Prostate gland (tissue), 2 donors: ENCODE results near the gene DYNC1I2.
"Not testable (repeated sequence)": the region's sequence is repeated elsewhere in the genome, so short reads cannot be mapped to it uniquely, and the experiment has no call there.

ENCODE experiments used
- POLR2A ChIP-seq: fragments of 450-650 bp; IDR thresholded peaks from one replicate; pipeline ENCODE4 v1.6.1; 2016; ENCODE audit warnings: antibody characterized with exemption, mild to moderate bottlenecking
- TF ChIP-seq, protein P1 (sequence below), 4 experiments: fragments of 200-600 bp in 2 of 4; fragments of 450-650 bp in 2 of 4; sonication (generic) in 2 of 4; IDR thresholded peaks; 1 replicate in 3 of 4; 2 replicates in 1 of 4; pipeline ENCODE4 v1.5.1; 2016 to 2019; ENCODE audit warnings: antibody characterized with exemption in 4 of 4, mild to moderate bottlenecking in 2 of 4, moderate library complexity in 2 of 4

DNA sequence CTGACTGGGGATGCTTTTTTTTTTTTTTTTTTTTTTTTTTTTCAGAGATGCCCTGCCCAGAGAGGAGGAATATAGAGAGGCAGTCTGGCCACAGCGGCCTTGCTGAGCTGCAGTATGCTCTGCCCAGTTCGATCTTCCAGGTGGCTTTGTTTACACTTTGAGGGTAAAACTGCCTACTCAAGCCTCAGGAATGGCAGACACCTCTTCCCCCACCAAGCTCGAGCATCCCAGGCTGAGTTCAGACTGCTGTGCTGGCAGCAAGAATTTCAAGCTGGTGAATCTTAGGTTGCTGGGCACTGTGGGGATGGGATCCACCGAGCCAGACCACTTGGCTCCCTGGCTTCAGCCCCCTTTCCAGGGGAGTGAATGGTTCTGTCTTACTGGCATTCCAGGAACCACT, 73.9 kb downstream of the DYNC1I2 start:
- TF ChIP-seq, protein P1, sequence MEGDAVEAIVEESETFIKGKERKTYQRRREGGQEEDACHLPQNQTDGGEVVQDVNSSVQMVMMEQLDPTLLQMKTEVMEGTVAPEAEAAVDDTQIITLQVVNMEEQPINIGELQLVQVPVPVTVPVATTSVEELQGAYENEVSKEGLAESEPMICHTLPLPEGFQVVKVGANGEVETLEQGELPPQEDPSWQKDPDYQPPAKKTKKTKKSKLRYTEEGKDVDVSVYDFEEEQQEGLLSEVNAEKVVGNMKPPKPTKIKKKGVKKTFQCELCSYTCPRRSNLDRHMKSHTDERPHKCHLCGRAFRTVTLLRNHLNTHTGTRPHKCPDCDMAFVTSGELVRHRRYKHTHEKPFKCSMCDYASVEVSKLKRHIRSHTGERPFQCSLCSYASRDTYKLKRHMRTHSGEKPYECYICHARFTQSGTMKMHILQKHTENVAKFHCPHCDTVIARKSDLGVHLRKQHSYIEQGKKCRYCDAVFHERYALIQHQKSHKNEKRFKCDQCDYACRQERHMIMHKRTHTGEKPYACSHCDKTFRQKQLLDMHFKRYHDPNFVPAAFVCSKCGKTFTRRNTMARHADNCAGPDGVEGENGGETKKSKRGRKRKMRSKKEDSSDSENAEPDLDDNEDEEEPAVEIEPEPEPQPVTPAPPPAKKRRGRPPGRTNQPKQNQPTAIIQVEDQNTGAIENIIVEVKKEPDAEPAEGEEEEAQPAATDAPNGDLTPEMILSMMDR (IDR thresholded peaks at IDR 0.05): not testable (repeated sequence)
- TF ChIP-seq POLR2A: not testable (repeated sequence)
